HG03159 (cell line): Measurements from ENCODE around the gene RPL23.

ENCODE experiments used
- ATAC-seq: cut with Tn5 transposase; IDR thresholded peaks from one replicate; pipeline ENCODE4 v1.9.1; 2021; ENCODE audit warnings: mild to moderate bottlenecking, moderate library complexity; ENCODE audit not compliant: unreplicated experiment

The RPL23 gene

GRCh38 chr17:38853292-38854219, at the start of gene RPL23:
Gene RPL23 (minus strand): TSS chr17:38853721. CDS start chr17:38853710, 11 bp downstream.
- peak; percentile 85 for ATAC-seq

GRCh38 chr17:38900978-38901656, 47.6 kb upstream of the RPL23 start:
- no peak for ATAC-seq

- no peak for ATAC-seq
Measured at GRCh38 chr17:38899421-38899820, 45.9 kb upstream of the RPL23 start.

GRCh38 chr17:38898812-38899348, 45.4 kb upstream of the RPL23 start:
- peak; percentile 85 for ATAC-seq

- ATAC-seq: peak; percentile 26
Measured at GRCh38 chr17:38898291-38898679, 44.8 kb upstream of the RPL23 start.

- ATAC-seq: no peak
Measured at GRCh38 chr17:38897671-38898290, 44.3 kb upstream of the RPL23 start.

GRCh38 chr17:38897176-38897575, 43.7 kb upstream of the RPL23 start:
- no peak for ATAC-seq

GRCh38 chr17:38896346-38896954, 42.9 kb upstream of the RPL23 start:
- ATAC-seq: no peak

GRCh38 chr17:38894276-38894675, 40.8 kb upstream of the RPL23 start:
- no peak for ATAC-seq

GRCh38 chr17:38893607-38894006, 40.1 kb upstream of the RPL23 start:
- no peak for ATAC-seq

- ATAC-seq: no peak
Measured at GRCh38 chr17:38893113-38893512, 39.6 kb upstream of the RPL23 start.

GRCh38 chr17:38892620-38893019, 39.1 kb upstream of the RPL23 start:
- ATAC-seq: no peak

GRCh38 chr17:38892083-38892482, 38.6 kb upstream of the RPL23 start:
- ATAC-seq: no peak

GRCh38 chr17:38891441-38891840, 37.9 kb upstream of the RPL23 start:
- no peak for ATAC-seq

- ATAC-seq: no peak
Measured at GRCh38 chr17:38890410-38890746, 36.9 kb upstream of the RPL23 start.

GRCh38 chr17:38889745-38890409, 36.4 kb upstream of the RPL23 start:
- no peak for ATAC-seq

- no peak for ATAC-seq
Measured at GRCh38 chr17:38888842-38889241, 35.3 kb upstream of the RPL23 start.

GRCh38 chr17:38886643-38887010, 33.1 kb upstream of the RPL23 start:
- ATAC-seq: no peak

GRCh38 chr17:38885728-38886642, 32.5 kb upstream of the RPL23 start:
- ATAC-seq: no peak
